Upper lobe of left lung (tissue), 6 donors: ENCODE measurements around the gene HYAL1. TPM values are rescaled to one million over a fixed set of nuclear protein-coding genes. Genes with fewer than 3 reads are reported as not detected.

ENCODE experiments used
- ATAC-seq, 2 donors: fragments of 200-7000 bp; cut with Tn5 transposase; one replicate each; pipeline ENCODE4 v1.9.1; 2022; ENCODE audit warnings: mild to moderate bottlenecking in 2 of 2, moderate library complexity in 2 of 2; ENCODE audit not compliant: low FRiP score in 2 of 2
- DNase-seq, 2 donors: peaks; one replicate each; pipeline ENCODE4 v3.0.0-alpha.2; 2019 to 2020
- H3K27ac ChIP-seq, 4 donors: fragments of 200-600 bp; sonication (generic); one replicate each; pipeline ENCODE4 v1.5.1; 2016 to 2019
- H3K27me3 ChIP-seq, 4 donors: fragments of 200-600 bp; sonication (generic); one replicate each; pipeline ENCODE4 v1.5.1; 2017 to 2019
- H3K36me3 ChIP-seq, 4 donors: fragments of 200-600 bp; sonication (generic); one replicate each; pipeline ENCODE4 v1.5.1; 2016 to 2019
- H3K4me1 ChIP-seq, 4 donors: fragments of 200-600 bp; sonication (generic); one replicate each; pipeline ENCODE4 v1.5.1; 2018 to 2019
- H3K4me3 ChIP-seq, 4 donors: fragments of 200-600 bp; sonication (generic); one replicate each; pipeline ENCODE4 v1.5.1; 2017 to 2019; ENCODE audit warnings: mild to moderate bottlenecking in 2 of 4, moderate library complexity in 1 of 4
- H3K9me3 ChIP-seq, 4 donors: fragments of 200-600 bp; sonication (generic); one replicate each; pipeline ENCODE4 v1.5.1; 2018 to 2019
- CTCF ChIP-seq, 6 experiments: fragments of 450-650 bp in 4 of 6; fragments of 200-600 bp in 2 of 6; sonication (generic) in 2 of 6; IDR thresholded peaks; one replicate each; pipeline ENCODE4 v1.5.1; 2016 to 2019; ENCODE audit warnings: antibody characterized with exemption in 6 of 6
- EP300 ChIP-seq, 4 donors: sonication (generic); formaldehyde crosslinking; IDR thresholded peaks; one replicate each; pipeline ENCODE4 v1.5.1; 2017; ENCODE audit warnings: antibody characterized with exemption in 4 of 4, control low read depth in 2 of 4
- POLR2A ChIP-seq, 4 donors: fragments of 450-650 bp; IDR thresholded peaks; one replicate each; pipeline ENCODE4 v1.5.1; 2016 to 2017; ENCODE audit warnings: antibody characterized with exemption in 4 of 4, mild to moderate bottlenecking in 2 of 4
- POLR2AphosphoS5 ChIP-seq, 2 donors: sonication (generic); formaldehyde crosslinking; IDR thresholded peaks; one replicate each; pipeline ENCODE4 v1.5.1; 2017; ENCODE audit warnings: antibody characterized with exemption in 2 of 2
- WGBS, 2 donors: methylation state at CpG; one replicate each; pipeline ENCODE4 v1.1.5; 2017 to 2018; 5-methylcytosine and 5-hydroxymethylcytosine counted together
- total RNA-seq, 6 donors: library from RNA; depleted of rRNA in 4 of 6; stranded (reverse); fragments of >200 nt in 4 of 6; gene quantifications; one replicate each; pipeline versions ENCODE4 v1.1.0 to v1.2.1, GENCODE V29; 2016 to 2021
- donor health status: DM: no; HTN: no; CAD: no; lungs with moderate emphysema.
- donor health status: DM: no; HTN: yes; CAD: no; lungs with severe emphysema.

The HYAL1 gene
- total RNA-seq, 6 donors from 2014 or later: 22.0 to 99.1 (median 63.0) TPM

GRCh38 chr3:50295553-50296431, 7.6 kb downstream of the HYAL1 start:
- WGBS, 2 donors: 88% methylated on average over 7 to 8 of the region's 8 CpGs
- DNase-seq: no peak
- ATAC-seq: no peak
- peaks cover 35 to 46% (median 40%) of the 10 kb centered on the region in 4 donors for H3K4me1 ChIP-seq
- no peak overlapping the region for H3K4me3 ChIP-seq
- no peak overlapping the region for H3K27ac ChIP-seq
- H3K27me3 ChIP-seq: no peaks in the 10 kb centered on the region
- peaks cover 0 to 6% (median 2%) of the 10 kb centered on the region in 4 donors for H3K36me3 ChIP-seq
- no peak for TF ChIP-seq POLR2AphosphoS5 (IDR thresholded peaks at IDR 0.05)
- TF ChIP-seq EP300 (IDR thresholded peaks at IDR 0.05): no peak
- TF ChIP-seq POLR2A (IDR thresholded peaks at IDR 0.05): no peak
- TF ChIP-seq CTCF (IDR thresholded peaks at IDR 0.05): no peak
- H3K9me3 ChIP-seq: no peaks in the 10 kb centered on the region

GRCh38 chr3:50294492-50295403, 8.6 kb downstream of the HYAL1 start:
- peak in 1 of 2 donors; percentile 77 for DNase-seq
- Histone ChIP-seq H3K27me3 (no peaks in the 10 kb centered on the region), H3K27ac (no peak overlapping the region), H3K4me3 (no peak overlapping the region), H3K4me1 (peaks cover 29 to 38% (median 33%) of the 10 kb centered on the region in 4 donors), H3K36me3 (peaks cover 4 to 11% (median 7%) of the 10 kb centered on the region in 4 donors), H3K9me3 (no peaks in the 10 kb centered on the region)
- WGBS, 2 donors: 92 to 98% methylated on average over 8 to 19 of the region's 22 CpGs
- TF ChIP-seq CTCF (IDR thresholded peaks at IDR 0.05) (no peak), POLR2A (IDR thresholded peaks at IDR 0.05) (no peak), POLR2AphosphoS5 (IDR thresholded peaks at IDR 0.05) (no peak)
- ATAC-seq: no peak

- no peak overlapping the region for H3K27ac ChIP-seq
- H3K36me3 ChIP-seq: peaks cover 10 to 18% (median 13%) of the 10 kb centered on the region in 4 donors
- no peak for ATAC-seq
- H3K27me3 ChIP-seq: no peaks in the 10 kb centered on the region
- H3K4me3 ChIP-seq: no peak overlapping the region
- 79 to 83% methylated on average over 4 of the region's 4 CpGs for WGBS, 2 donors
- peaks cover 29 to 37% (median 32%) of the 10 kb centered on the region in 4 donors for H3K4me1 ChIP-seq
- TF ChIP-seq EP300 (IDR thresholded peaks at IDR 0.05) (no peak), POLR2AphosphoS5 (IDR thresholded peaks at IDR 0.05) (no peak), POLR2A (IDR thresholded peaks at IDR 0.05) (no peak), CTCF (IDR thresholded peaks at IDR 0.05) (no peak)
- DNase-seq: no peak
- no peaks in the 10 kb centered on the region for H3K9me3 ChIP-seq
These were observed 9.3 kb downstream of the HYAL1 start for GRCh38 chr3:50294089-50294488.

GRCh38 chr3:50293079-50293801, 10.1 kb downstream of the HYAL1 start:
- WGBS, 2 donors: 76 to 82% methylated on average over 9 to 12 of the region's 12 CpGs
- TF ChIP-seq POLR2A (IDR thresholded peaks at IDR 0.05): no peak
- no peak for TF ChIP-seq EP300 (IDR thresholded peaks at IDR 0.05)
- TF ChIP-seq CTCF (IDR thresholded peaks at IDR 0.05): no peak
- TF ChIP-seq POLR2AphosphoS5 (IDR thresholded peaks at IDR 0.05): no peak
- ATAC-seq (no peak), DNase-seq (peak in 1 of 2 donors; percentile 87)
- peaks cover 21 to 30% (median 26%) of the 10 kb centered on the region in 4 donors for H3K4me1 ChIP-seq
- no peaks in the 10 kb centered on the region for H3K27me3 ChIP-seq
- no peaks in the 10 kb centered on the region for H3K9me3 ChIP-seq
- peak overlapping the region in 1 of 4 donors; percentile 91 for H3K4me3 ChIP-seq
- peak overlapping the region; percentile 84 to 94 (median 92) for H3K27ac ChIP-seq
- peaks cover 11 to 26% (median 22%) of the 10 kb centered on the region in 4 donors for H3K36me3 ChIP-seq
